ENCODE measurements around the gene GRAP2.
"Not testable (repeated sequence)": the region's sequence is repeated elsewhere in the genome, so short reads cannot be mapped to it uniquely, and the experiment has no call there.

GRAP2 gene

GRCh38 chr22:39946126-39946502 is 45.2 kb downstream of the GRAP2 start:
- DNase-seq (ENCODE audit: low spot score) = no peak

- DNase-seq (ENCODE audit: low spot score) = no peak
Measured at GRCh38 chr22:39946503-39947219, 45.8 kb downstream of the GRAP2 start.

- no peak for DNase-seq (ENCODE audit: low spot score)
Measured at GRCh38 chr22:39947220-39948216, 46.6 kb downstream of the GRAP2 start.

GRCh38 chr22:39949964-39950737 is 49.3 kb downstream of the GRAP2 start:
- DNase-seq (ENCODE audit: low spot score) = no peak

GRCh38 chr22:39951603-39952293 is 50.9 kb downstream of the GRAP2 start:
- not testable (repeated sequence) for DNase-seq (ENCODE audit: low spot score)

- DNase-seq (ENCODE audit: low spot score) = no peak
Measured at GRCh38 chr22:39952347-39952746, 51.5 kb downstream of the GRAP2 start.

- DNase-seq (ENCODE audit: low spot score) = no peak
Measured at GRCh38 chr22:39953101-39953500, 52.2 kb downstream of the GRAP2 start.

- DNase-seq (ENCODE audit: low spot score) = no peak
Measured at GRCh38 chr22:39954584-39955055, 53.7 kb downstream of the GRAP2 start.

- no peak for DNase-seq (ENCODE audit: low spot score)
Measured at GRCh38 chr22:39955675-39956074, 54.8 kb downstream of the GRAP2 start.

- DNase-seq (ENCODE audit: low spot score) = no peak
Measured at GRCh38 chr22:39956932-39957664, 56.2 kb downstream of the GRAP2 start.

- DNase-seq (ENCODE audit: low spot score) = no peak
Measured at GRCh38 chr22:39958009-39958711, 57.3 kb downstream of the GRAP2 start.

GRCh38 chr22:39958949-39959639 is 58.2 kb downstream of the GRAP2 start:
- DNase-seq (ENCODE audit: low spot score) = no peak

- peak; percentile 63 for DNase-seq (ENCODE audit: low spot score)
Measured at GRCh38 chr22:39959640-39960447, 59.0 kb downstream of the GRAP2 start, which contains the start of gene TMA7B. Gene TMA7B, plus strand, starts transcription at chr22:39960397. Its CDS starts 3,978 bp downstream, at chr22:39964375.

GRCh38 chr22:39960791-39961746 is 60.2 kb downstream of the GRAP2 start:
- DNase-seq (ENCODE audit: low spot score) = no peak

- DNase-seq (ENCODE audit: low spot score) = no peak
Measured at GRCh38 chr22:39962071-39962470, 61.2 kb downstream of the GRAP2 start.

- DNase-seq (ENCODE audit: low spot score) = no peak
Measured at GRCh38 chr22:39965748-39966147, 64.9 kb downstream of the GRAP2 start.

- no peak for DNase-seq (ENCODE audit: low spot score)
Measured at GRCh38 chr22:39966470-39966869, 65.6 kb downstream of the GRAP2 start.

Data from kidney capillary endothelial cell (primary cell).